K562 (cell line): ENCODE measurements around the gene DAO. TPM values are rescaled to one million over a fixed set of nuclear protein-coding genes. Genes with fewer than 3 reads are reported as not detected.

Source experiments
- ATF1 ChIP-seq, 2 experiments: fragments of 450-650 bp in 1 of 2; IDR thresholded peaks; 2 replicates each; pipeline ENCODE4 v1.6.1; 2016; ENCODE audit warnings: missing compliant biosample characterization in 1 of 2, missing genetic modification characterization in 1 of 2
- ATF7 ChIP-seq: fragments of 450-650 bp; IDR thresholded peaks from 2 replicates; pipeline ENCODE4 v1.7.1; 2014; ENCODE audit warnings: mild to moderate bottlenecking, moderate library complexity
- BACH1 ChIP-seq: fragments of 200-800 bp; sonication (Bioruptor generic); IDR thresholded peaks from 2 replicates; pipeline ENCODE4 v1.6.1; 2016; ENCODE audit warnings: missing genetic modification characterization, missing compliant biosample characterization
- DDX20 ChIP-seq: fragments of 450-650 bp; IDR thresholded peaks from 2 replicates; pipeline ENCODE4 v1.6.1; 2016; ENCODE audit warnings: missing genetic modification characterization, low read depth, mild to moderate bottlenecking, missing compliant biosample characterization, moderate library complexity
- DMBX1 ChIP-seq: fragments of 250-450 bp; sonication (Bioruptor Pico); IDR thresholded peaks from 2 replicates; pipeline ENCODE4 v1.8.0; 2022; ENCODE audit warnings: inconsistent platforms, mild to moderate bottlenecking, moderate library complexity, borderline replicate concordance
- HDAC1 ChIP-seq, 2 experiments: fragments of 450-650 bp; IDR thresholded peaks; 2 replicates each; pipeline ENCODE4 v1.6.1; 2016 to 2017; ENCODE audit warnings: inconsistent platforms in 1 of 2, mild to moderate bottlenecking in 1 of 2, moderate library complexity in 1 of 2
- HDAC8 ChIP-seq: fragments of 450-650 bp; IDR thresholded peaks from 2 replicates; pipeline ENCODE4 v1.6.1; 2016; ENCODE audit warnings: mild to moderate bottlenecking, missing genetic modification characterization, moderate library complexity, missing compliant biosample characterization
- LCOR ChIP-seq: sonication (generic); formaldehyde crosslinking; IDR thresholded peaks from 2 replicates; pipeline ENCODE4 v1.8.0; 2022; ENCODE audit warnings: mild to moderate bottlenecking, missing genetic modification reagents
- MAZ ChIP-seq, 2 experiments: fragments of 450-650 bp in 1 of 2; sonication (generic) in 1 of 2; formaldehyde crosslinking; IDR thresholded peaks in 1 of 2; conservative IDR thresholded peaks in 1 of 2; 2 replicates each; pipeline versions ENCODE4 v1.4.0 to v1.5.0; 2020; ENCODE audit warnings: mild to moderate bottlenecking in 1 of 2, missing genetic modification reagents in 1 of 2
- MEF2A ChIP-seq: IDR thresholded peaks from 2 replicates; pipeline ENCODE4 v1.6.1; 2011; ENCODE audit warnings: low read depth, mild to moderate bottlenecking, low read length, moderate library complexity; ENCODE audit not compliant: control insufficient read depth
- NCOA4 ChIP-seq: fragments of 450-650 bp; IDR thresholded peaks from 2 replicates; pipeline ENCODE4 v1.6.1; 2018; ENCODE audit warnings: mild to moderate bottlenecking; ENCODE audit not compliant: partially characterized antibody
- NFRKB ChIP-seq: fragments of 450-650 bp; IDR thresholded peaks from 2 replicates; pipeline ENCODE4 v1.6.1; 2016; ENCODE audit warnings: low read depth
- POLR2H ChIP-seq: IDR thresholded peaks from 2 replicates; pipeline ENCODE4 v1.6.1; 2016; ENCODE audit warnings: missing genetic modification characterization, low read depth, mild to moderate bottlenecking, control low read depth, missing compliant biosample characterization, moderate library complexity
- RBM39 ChIP-seq: fragments of 200-400 bp; formaldehyde crosslinking; optimal IDR thresholded peaks from 2 replicates; pipeline ENCODE3; 2018; ENCODE audit warnings: low read depth, low read length
- RNF2 ChIP-seq: sonication (generic); IDR thresholded peaks from 2 replicates; pipeline ENCODE4 v1.6.1; 2016
- SIRT6 ChIP-seq: IDR thresholded peaks from one replicate; pipeline ENCODE4 v1.6.1; 2012; ENCODE audit warnings: low read depth, mild to moderate bottlenecking, control low read depth, inconsistent platforms, low read length, moderate library complexity
- SRSF7 ChIP-seq: fragments of 200-400 bp; formaldehyde crosslinking; optimal IDR thresholded peaks from 2 replicates; pipeline ENCODE3; 2017; ENCODE audit warnings: mild to moderate bottlenecking, low read depth, low read length
- STAT5A ChIP-seq: IDR thresholded peaks from 2 replicates; pipeline ENCODE4 v1.6.1; 2012; ENCODE audit warnings: low read length, inconsistent platforms, borderline replicate concordance
- TAF15 ChIP-seq: fragments of 200-400 bp; formaldehyde crosslinking; IDR thresholded peaks from 2 replicates; pipeline ENCODE4 v1.6.1; 2017; ENCODE audit warnings: mild to moderate bottlenecking, low read depth, low read length, moderate library complexity
- TCF3 ChIP-seq: sonication (generic); formaldehyde crosslinking; IDR thresholded peaks from 2 replicates; pipeline ENCODE4 v1.4.0; 2020; ENCODE audit warnings: mild to moderate bottlenecking, missing genetic modification reagents
- ZHX1 ChIP-seq: fragments of 150-350 bp; conservative IDR thresholded peaks from 2 replicates; pipeline ENCODE4 v1.6.1; 2014; ENCODE audit warnings: low read length
- ZNF280B ChIP-seq: fragments of 250-450 bp; sonication (Bioruptor Pico); IDR thresholded peaks from 2 replicates; pipeline ENCODE4 v1.5.1; 2021; ENCODE audit warnings: mild to moderate bottlenecking
- ZNF586 ChIP-seq: fragments of 450-650 bp; formaldehyde crosslinking; conservative IDR thresholded peaks from 2 replicates; pipeline ENCODE4 v1.4.0; 2020; ENCODE audit warnings: mild to moderate bottlenecking, moderate library complexity
- polyA plus RNA-seq, 8 experiments: library from polyadenylated mRNA; depleted of rRNA in 4 of 8; stranded (reverse) in 5 of 8; unstranded in 3 of 8; fragments of >200 nt; fragmentation: Nextera tagmentation in 2 of 8; fragmentation: Illumina TruSeq in 1 of 8; extraction: Ambion mirVana in 2 of 8; extraction: Trizol in 1 of 8; gene quantifications; 2 replicates each; pipeline versions ENCODE4 v1.2.1 to v1.2.3, GENCODE V29; 2011 to 2014; ENCODE audit warnings: inconsistent platforms in 1 of 8, missing spikeins in 1 of 8
- total RNA-seq, 7 experiments: library from RNA; depleted of rRNA in 6 of 7; stranded (reverse); fragments of >200 nt in 6 of 7; fragmentation: Illumina TruSeq in 2 of 7; extraction: Trizol in 2 of 7; gene quantifications; 2 replicates each; pipeline versions ENCODE4 v1.2.1 to v1.2.3, GENCODE V29; 2011 to 2021; ENCODE audit warnings: low replicate concordance in 1 of 7
- TF ChIP-seq, protein P1 (sequence below): fragments of 450-650 bp; IDR thresholded peaks from 2 replicates; pipeline ENCODE4 v1.6.1; 2016

DAO gene
- total and polyA plus RNA-seq, 9 of the 15 experiments (the other 6 are each of a cell fraction or from before 2014, with no cell fraction given): not detected

DNA sequence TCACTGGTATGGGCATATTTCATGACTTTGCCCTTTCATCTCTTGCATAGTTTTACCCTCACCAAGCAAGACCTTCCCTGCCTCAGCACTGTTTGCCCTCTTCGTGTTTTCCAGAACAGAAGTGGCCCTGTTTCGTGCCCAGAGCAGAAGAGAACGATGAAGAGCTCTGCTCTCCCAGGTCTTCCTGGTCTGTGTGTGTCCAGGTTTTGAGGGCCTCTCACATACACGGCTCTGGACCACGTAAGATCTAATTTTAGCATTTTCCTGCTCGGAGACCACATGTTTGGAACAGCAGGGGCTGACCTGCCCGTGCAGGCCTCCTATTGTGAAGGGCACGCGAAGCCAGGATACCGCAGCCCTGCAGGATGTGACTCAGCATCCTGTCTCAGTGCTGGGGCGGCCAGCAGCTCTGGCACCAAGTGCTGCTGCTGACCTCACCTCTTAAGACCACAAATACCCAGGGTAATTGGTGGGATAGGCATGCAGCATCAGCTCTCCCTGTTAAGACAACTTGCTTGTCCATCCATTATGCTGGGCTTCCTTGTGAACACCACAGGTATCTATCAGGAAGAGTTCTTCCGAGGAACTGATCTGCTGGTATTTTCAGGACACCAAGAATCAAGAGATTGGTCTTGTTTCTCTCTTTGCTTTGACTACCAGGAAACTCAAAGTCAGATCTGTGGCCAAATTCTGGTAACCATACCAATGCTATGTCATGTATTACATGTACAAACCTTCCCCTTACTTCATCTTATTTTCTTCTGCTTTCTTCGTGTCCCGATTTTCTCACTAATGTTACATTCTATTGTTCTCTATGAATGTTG lies 41.5 kb upstream of the DAO start (continued):
- TF ChIP-seq TCF3 (CRISPR knock-in tag) (peak; percentile 43; the same call in 1 of the 2 replicates), ZNF586 (CRISPR knock-in tag) (no peak), MAZ (CRISPR knock-in tag; conservative IDR thresholded peaks at IDR 0.05 in 1 of 2, IDR thresholded peaks at IDR 0.05 in 1 of 2) (peak; percentile 25 to 27; a peak in 3 of 4 replicates), DDX20 (no peak), POLR2H (tag) (no peak), STAT5A (no peak), RNF2 (peak; percentile 83), TAF15 (no peak), HDAC8 (tag) (peak; percentile 83), ZHX1 (no peak), DMBX1 (CRISPR knock-in tag) (peak; percentile 97), BACH1 (peak; percentile 91), NCOA4 (no peak), MEF2A (peak; percentile 94), ZNF280B (CRISPR knock-in tag) (no peak), NFRKB (no peak), RBM39 (no peak), SRSF7 (no peak), LCOR (no peak), ATF7 (peak; percentile 74), SIRT6 (no peak), ATF1 (CRISPR knock-in tag; IDR thresholded peaks at IDR 0.05) (no peak), ATF1 (tag; IDR thresholded peaks at IDR 0.05) (peak; percentile 38; the same call in 1 of the 2 replicates), HDAC1 (IDR thresholded peaks at IDR 0.05) (peak in 1 of 2 experiments; percentile 74; a peak in 1 of 4 replicates)
- TF ChIP-seq, protein P1, sequence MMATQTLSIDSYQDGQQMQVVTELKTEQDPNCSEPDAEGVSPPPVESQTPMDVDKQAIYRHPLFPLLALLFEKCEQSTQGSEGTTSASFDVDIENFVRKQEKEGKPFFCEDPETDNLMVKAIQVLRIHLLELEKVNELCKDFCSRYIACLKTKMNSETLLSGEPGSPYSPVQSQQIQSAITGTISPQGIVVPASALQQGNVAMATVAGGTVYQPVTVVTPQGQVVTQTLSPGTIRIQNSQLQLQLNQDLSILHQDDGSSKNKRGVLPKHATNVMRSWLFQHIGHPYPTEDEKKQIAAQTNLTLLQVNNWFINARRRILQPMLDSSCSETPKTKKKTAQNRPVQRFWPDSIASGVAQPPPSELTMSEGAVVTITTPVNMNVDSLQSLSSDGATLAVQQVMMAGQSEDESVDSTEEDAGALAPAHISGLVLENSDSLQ: no peak
